H9 (cell line): ENCODE results near the gene HNF4A. TPM values are rescaled to one million over a fixed set of nuclear protein-coding genes. Genes with fewer than 3 reads are reported as not detected.

Experiments
- DNase-seq: peaks from one replicate; pipeline ENCODE4 v3.0.0-alpha.2; 2017
- H2AFZ ChIP-seq: one replicate; pipeline ENCODE4 v1.6.1; 2013; ENCODE audit warnings: mild to moderate bottlenecking, low read length, control low read depth, moderate library complexity
- H2AK5ac ChIP-seq: 2 replicates; pipeline ENCODE4 v1.6.1; 2013; ENCODE audit warnings: low read length, control low read depth, mixed read lengths; ENCODE audit not compliant: insufficient read length
- H2BK120ac ChIP-seq: one replicate; pipeline ENCODE4 v1.6.1; 2013; ENCODE audit warnings: low read depth, mild to moderate bottlenecking, low read length, control low read depth, inconsistent platforms; ENCODE audit not compliant: poor library complexity, severe bottlenecking
- H2BK12ac ChIP-seq: 2 replicates; pipeline ENCODE4 v1.6.1; 2013; ENCODE audit warnings: low read length, control low read depth, mixed read lengths, low read depth; ENCODE audit not compliant: insufficient read length
- H2BK15ac ChIP-seq: 2 replicates; pipeline ENCODE4 v1.6.1; 2013; ENCODE audit warnings: low read depth, low read length, control low read depth
- H2BK20ac ChIP-seq: one replicate; pipeline ENCODE4 v1.6.1; 2013; ENCODE audit warnings: low read depth, mild to moderate bottlenecking, low read length, control low read depth, inconsistent platforms; ENCODE audit not compliant: poor library complexity, severe bottlenecking
- H2BK5ac ChIP-seq: 2 replicates; pipeline ENCODE4 v1.6.1; 2013; ENCODE audit warnings: low read length, control low read depth, mixed read lengths; ENCODE audit not compliant: insufficient read length
- H3K14ac ChIP-seq: 2 replicates; pipeline ENCODE4 v1.6.1; 2013; ENCODE audit warnings: low read length, control low read depth; ENCODE audit not compliant: insufficient read depth
- H3K18ac ChIP-seq: 2 replicates; pipeline ENCODE4 v1.6.1; 2013; ENCODE audit warnings: low read depth, mild to moderate bottlenecking, mixed read lengths, low read length, control low read depth; ENCODE audit not compliant: insufficient read length
- H3K23ac ChIP-seq: 2 replicates; pipeline ENCODE4 v1.6.1; 2013; ENCODE audit warnings: low read length, control low read depth, mixed read lengths, low read depth; ENCODE audit not compliant: insufficient read length
- H3K23me2 ChIP-seq: 2 replicates; pipeline ENCODE4 v1.6.1; 2013; ENCODE audit warnings: low read depth, mild to moderate bottlenecking, mixed read lengths, low read length, control low read depth; ENCODE audit not compliant: insufficient read length, poor library complexity, severe bottlenecking
- H3K27ac ChIP-seq: 2 replicates; pipeline ENCODE4 v1.5.1; 2013; ENCODE audit warnings: low read length, control low read depth, mixed read lengths, low read depth; ENCODE audit not compliant: insufficient read length
- H3K27me3 ChIP-seq: 2 replicates; pipeline ENCODE4 v1.6.1; 2013; ENCODE audit warnings: low read length, control low read depth, inconsistent platforms; ENCODE audit not compliant: insufficient read depth
- H3K4ac ChIP-seq: 2 replicates; pipeline ENCODE4 v1.6.1; 2013; ENCODE audit warnings: low read depth, mild to moderate bottlenecking, control low read depth, inconsistent platforms, low read length, moderate library complexity
- H3K4me1 ChIP-seq: 2 replicates; pipeline ENCODE4 v1.6.1; 2013; ENCODE audit warnings: low read length, control low read depth, inconsistent platforms; ENCODE audit not compliant: insufficient read depth
- H3K4me2 ChIP-seq: 2 replicates; pipeline ENCODE4 v1.6.1; 2013; ENCODE audit warnings: low read length, control low read depth, mixed read lengths; ENCODE audit not compliant: insufficient read length, insufficient read depth
- H3K56ac ChIP-seq: 2 replicates; pipeline ENCODE4 v1.6.1; 2013; ENCODE audit warnings: low read depth, mild to moderate bottlenecking, mixed read lengths, low read length, control low read depth; ENCODE audit not compliant: insufficient read length
- H3K79me1 ChIP-seq: 2 replicates; pipeline ENCODE4 v1.6.1; 2013; ENCODE audit warnings: low read depth, mild to moderate bottlenecking, moderate library complexity, low read length, control low read depth, inconsistent platforms; ENCODE audit not compliant: insufficient read depth, poor library complexity, severe bottlenecking
- H3K79me2 ChIP-seq: 2 replicates; pipeline ENCODE4 v1.6.1; 2013; ENCODE audit warnings: low read length, control low read depth, inconsistent platforms; ENCODE audit not compliant: insufficient read depth
- H3K9ac ChIP-seq: 2 replicates; pipeline ENCODE4 v1.6.1; 2013; ENCODE audit warnings: low read length, control low read depth, mixed read lengths; ENCODE audit not compliant: insufficient read length; ENCODE audit errors: extremely low read depth
- H3K9me3 ChIP-seq: one replicate; pipeline ENCODE4 v1.6.1; 2013; ENCODE audit warnings: low read depth, low read length, inconsistent platforms; ENCODE audit not compliant: control insufficient read depth
- H3T11ph ChIP-seq: one replicate; pipeline ENCODE4 v1.6.1; 2013; ENCODE audit warnings: mild to moderate bottlenecking, low read length, control low read depth, inconsistent platforms
- H4K20me1 ChIP-seq: one replicate; pipeline ENCODE4 v1.6.1; 2013; ENCODE audit not compliant: control insufficient read depth, insufficient read length, insufficient read depth
- H4K5ac ChIP-seq: 2 replicates; pipeline ENCODE4 v1.6.1; 2013; ENCODE audit warnings: low read depth, mild to moderate bottlenecking, mixed read lengths, low read length, control low read depth; ENCODE audit not compliant: insufficient read length
- H4K8ac ChIP-seq: replicated peaks from 2 replicates; pipeline ENCODE4 v1.6.1; 2013; ENCODE audit warnings: low read length, control low read depth, mixed read lengths, low read depth; ENCODE audit not compliant: insufficient read length
- H4K91ac ChIP-seq: 2 replicates; pipeline ENCODE4 v1.6.1; 2013; ENCODE audit warnings: low read depth, mild to moderate bottlenecking, moderate library complexity, mixed read lengths, low read length, control low read depth; ENCODE audit not compliant: insufficient read length
- H3K27ac Mint-ChIP-seq, 3 experiments: 2 replicates in 2 of 3; 3 replicates in 1 of 3; pipeline ENCODE4 v1.8.0; 2020 to 2021; ENCODE audit warnings: mixed read lengths in 3 of 3, mild to moderate bottlenecking in 1 of 3, moderate library complexity in 1 of 3
- H3K27me3 Mint-ChIP-seq: 2 replicates; pipeline ENCODE4 v1.8.0; 2021; ENCODE audit warnings: low read depth, mild to moderate bottlenecking, moderate library complexity, mixed read lengths
- H3K36me3 Mint-ChIP-seq, 3 experiments: 2 replicates in 2 of 3; 3 replicates in 1 of 3; pipeline ENCODE4 v1.8.0; 2020 to 2021; ENCODE audit warnings: low read depth in 3 of 3, mixed read lengths in 3 of 3; ENCODE audit not compliant: insufficient read depth in 1 of 3
- H3K4me1 Mint-ChIP-seq, 2 experiments: 2 replicates each; pipeline ENCODE4 v1.8.0; 2020; ENCODE audit warnings: mixed read lengths in 2 of 2
- H3K4me3 Mint-ChIP-seq, 2 experiments: 2 replicates in 1 of 2; 3 replicates in 1 of 2; pipeline ENCODE4 v1.8.0; 2020 to 2021; ENCODE audit warnings: mild to moderate bottlenecking in 2 of 2, mixed read lengths in 2 of 2, moderate library complexity in 1 of 2
- H3K9me3 Mint-ChIP-seq, 2 experiments: 2 replicates in 1 of 2; 3 replicates in 1 of 2; pipeline ENCODE4 v1.8.0; 2020; ENCODE audit warnings: mild to moderate bottlenecking in 2 of 2, mixed read lengths in 2 of 2, moderate library complexity in 1 of 2
- WGBS: extraction: QIAGEN DNeasy Blood & Tissue Kit; methylation state at CpG from one replicate; pipeline ENCODE4 v1.1.7; 2013; ENCODE audit warnings: missing lambda C conversion rate, low lambda C conversion rate, mixed read lengths; ENCODE audit not compliant: insufficient read length; ENCODE audit errors: extremely low coverage; 5-methylcytosine and 5-hydroxymethylcytosine counted together
- total RNA-seq: library from RNA; stranded (reverse); gene quantifications from 2 replicates; pipeline ENCODE4 v1.2.1, GENCODE V29; 2021
- TF ChIP-seq, protein P1 (sequence below): fragments of 200-600 bp; sonication (generic); conservative IDR thresholded peaks from 3 replicates; pipeline ENCODE4 v1.8.0; 2021; ENCODE audit warnings: antibody characterized with exemption, mild to moderate bottlenecking

Gene HNF4A
- total RNA-seq, 1 experiment from 2014 or later: not detected

DNA sequence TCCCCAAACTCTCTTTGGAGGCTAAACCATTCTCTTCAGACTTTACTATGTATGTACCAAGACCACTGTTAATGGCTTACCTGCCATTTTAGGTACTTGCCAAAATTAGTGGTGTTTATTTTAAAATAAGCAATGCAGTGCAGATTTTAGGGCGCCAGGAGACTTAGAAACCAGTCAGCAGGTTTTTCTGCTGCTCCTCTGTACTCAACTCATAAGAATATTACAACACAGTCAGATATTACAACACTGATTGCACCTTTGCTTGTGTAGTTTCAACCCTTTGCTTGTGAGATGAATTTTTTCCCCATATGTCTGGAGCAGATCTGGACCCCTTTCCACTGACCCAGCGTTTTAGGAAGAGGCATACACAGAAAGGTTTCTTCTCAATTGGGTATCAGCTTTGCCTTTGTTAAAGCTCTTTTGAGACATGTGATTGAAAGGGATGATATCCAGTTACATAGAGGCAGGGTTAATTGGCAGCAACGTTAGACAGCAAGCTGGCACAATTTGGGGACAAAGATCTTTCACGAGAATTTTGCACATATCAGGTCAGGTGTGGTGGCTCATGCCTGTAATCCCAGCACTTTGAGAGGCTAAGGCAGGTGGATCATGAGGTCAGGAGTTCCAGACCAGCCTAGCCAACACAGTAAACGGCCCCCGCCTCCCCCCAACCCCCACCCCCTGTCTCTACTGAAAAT is 126.4 kb downstream of the HNF4A start:
- H4K5ac ChIP-seq: no peak overlapping the region
- DNase-seq: no peak
- no peak overlapping the region for H2AK5ac ChIP-seq
- no peak overlapping the region for H3K14ac ChIP-seq
- H2BK12ac ChIP-seq: no peak overlapping the region
- no peak overlapping the region for H3K18ac ChIP-seq
- H3K27ac ChIP-seq: no peak overlapping the region
- no peak overlapping the region for H3K4me3 Mint-ChIP-seq
- H3T11ph ChIP-seq: no peak overlapping the region
- no peaks in the 10 kb centered on the region for H3K9me3 Mint-ChIP-seq
- H3K27ac Mint-ChIP-seq: no peak overlapping the region
- peaks cover 1 to 4% of the 10 kb centered on the region in 2 experiments; a peak in 3 of 4 replicates for H3K4me1 Mint-ChIP-seq
- H3K36me3 Mint-ChIP-seq: peaks cover 10 to 44% (median 29%) of the 10 kb centered on the region in 3 experiments; a peak in 6 of 7 replicates
- H3K56ac ChIP-seq: no peak overlapping the region
- H4K91ac ChIP-seq: no peak overlapping the region
- H3K79me1 ChIP-seq: no peaks in the 10 kb centered on the region
- H2AFZ ChIP-seq: no peak overlapping the region
- TF ChIP-seq, protein P1, sequence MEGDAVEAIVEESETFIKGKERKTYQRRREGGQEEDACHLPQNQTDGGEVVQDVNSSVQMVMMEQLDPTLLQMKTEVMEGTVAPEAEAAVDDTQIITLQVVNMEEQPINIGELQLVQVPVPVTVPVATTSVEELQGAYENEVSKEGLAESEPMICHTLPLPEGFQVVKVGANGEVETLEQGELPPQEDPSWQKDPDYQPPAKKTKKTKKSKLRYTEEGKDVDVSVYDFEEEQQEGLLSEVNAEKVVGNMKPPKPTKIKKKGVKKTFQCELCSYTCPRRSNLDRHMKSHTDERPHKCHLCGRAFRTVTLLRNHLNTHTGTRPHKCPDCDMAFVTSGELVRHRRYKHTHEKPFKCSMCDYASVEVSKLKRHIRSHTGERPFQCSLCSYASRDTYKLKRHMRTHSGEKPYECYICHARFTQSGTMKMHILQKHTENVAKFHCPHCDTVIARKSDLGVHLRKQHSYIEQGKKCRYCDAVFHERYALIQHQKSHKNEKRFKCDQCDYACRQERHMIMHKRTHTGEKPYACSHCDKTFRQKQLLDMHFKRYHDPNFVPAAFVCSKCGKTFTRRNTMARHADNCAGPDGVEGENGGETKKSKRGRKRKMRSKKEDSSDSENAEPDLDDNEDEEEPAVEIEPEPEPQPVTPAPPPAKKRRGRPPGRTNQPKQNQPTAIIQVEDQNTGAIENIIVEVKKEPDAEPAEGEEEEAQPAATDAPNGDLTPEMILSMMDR: no peak
- no CpG with 5 or more reads among the region's 6 CpGs for WGBS
- H3K27me3 ChIP-seq: no peaks in the 10 kb centered on the region; the same call in 1 of the 2 replicates
- H2BK5ac ChIP-seq: no peak overlapping the region
- H3K9me3 ChIP-seq: no peaks in the 10 kb centered on the region
- no peak overlapping the region for H3K4ac ChIP-seq
- no peak overlapping the region for H3K4me2 ChIP-seq
- no peaks in the 10 kb centered on the region for H3K27me3 Mint-ChIP-seq
- no peaks in the 10 kb centered on the region for H3K23me2 ChIP-seq
- no peaks in the 10 kb centered on the region for H3K4me1 ChIP-seq
- no peak overlapping the region for H2BK120ac ChIP-seq
- no peak overlapping the region for H2BK15ac ChIP-seq
- no peak overlapping the region for H3K9ac ChIP-seq
- H4K20me1 ChIP-seq: no peaks in the 10 kb centered on the region
- H3K23ac ChIP-seq: no peak overlapping the region
- no peak overlapping the region for H2BK20ac ChIP-seq
- H4K8ac ChIP-seq: no peak overlapping the region
- H3K79me2 ChIP-seq: no peaks in the 10 kb centered on the region
